Activated T-cell treated with anti-CD3 and anti-CD28 coated beads, Interleukin-2, amount 50 U/mL, for 72 hours (primary cell): Measurements from ENCODE around the gene MAML2. TPM values are rescaled to one million over a fixed set of nuclear protein-coding genes. Genes with fewer than 3 reads are reported as not detected.

ENCODE experiments used
- ATAC-seq, 2 donors: fragments of 150-1000 bp; cut with Tn5 transposase; replicated peaks in 1 of 2; 2 replicates each; pipeline ENCODE4 v1.10.0; 2021; ENCODE audit warnings: moderate library complexity in 2 of 2, mild to moderate bottlenecking in 1 of 2
- DNase-seq, 2 donors: peaks; one replicate each; pipeline ENCODE4 v3.0.0; 2021 to 2022; ENCODE audit warnings: mixed read lengths in 1 of 2
- H3K27ac Mint-ChIP-seq: one replicate; pipeline ENCODE4 v1.8.0; 2022; ENCODE audit warnings: mild to moderate bottlenecking, moderate library complexity, mixed read lengths
- H3K27me3 Mint-ChIP-seq: one replicate; pipeline ENCODE4 v1.8.0; 2022; ENCODE audit warnings: low read depth, mixed read lengths
- H3K36me3 Mint-ChIP-seq, 2 donors: one replicate each; pipeline ENCODE4 v1.8.0; 2022; ENCODE audit warnings: mixed read lengths in 2 of 2, mild to moderate bottlenecking in 1 of 2; ENCODE audit not compliant: insufficient read depth in 2 of 2
- H3K4me1 Mint-ChIP-seq: one replicate; pipeline ENCODE4 v1.8.0; 2022; ENCODE audit warnings: low read depth, mixed read lengths
- H3K4me3 Mint-ChIP-seq, 2 donors: one replicate each; pipeline ENCODE4 v1.8.0; 2022; ENCODE audit warnings: mild to moderate bottlenecking in 2 of 2, mixed read lengths in 2 of 2, moderate library complexity in 2 of 2
- H3K9me3 Mint-ChIP-seq, 2 donors: one replicate each; pipeline ENCODE4 v1.8.0; 2022; ENCODE audit warnings: mixed read lengths in 2 of 2
- total RNA-seq, 2 donors: library from RNA; stranded (reverse); gene quantifications; one replicate each; pipeline ENCODE4 v1.2.3, GENCODE V29; 2022

MAML2 gene
- total RNA-seq, 2 donors from 2014 or later: 30.5 to 34.6 TPM

- Mint-ChIP-seq H3K36me3 (peaks cover 1 to 4% of the 10 kb centered on the region in 2 donors), H3K27me3 (no peaks in the 10 kb centered on the region), H3K27ac (no peak overlapping the region), H3K4me3 (no peak overlapping the region), H3K4me1 (peaks cover 51% of the 10 kb centered on the region), H3K9me3 (no peaks in the 10 kb centered on the region)
- no peak for ATAC-seq
- no peak for DNase-seq
These were observed 181.5 kb downstream of the MAML2 start for GRCh38 chr11:96161307-96162089.

- H3K4me1 Mint-ChIP-seq: peaks cover 51% of the 10 kb centered on the region
- no peak overlapping the region for H3K4me3 Mint-ChIP-seq
- H3K27me3 Mint-ChIP-seq: no peaks in the 10 kb centered on the region
- H3K9me3 Mint-ChIP-seq: no peaks in the 10 kb centered on the region
- peaks cover 1 to 4% of the 10 kb centered on the region in 2 donors for H3K36me3 Mint-ChIP-seq
- DNase-seq (no peak), ATAC-seq (no peak)
- peak overlapping the region; percentile 56 for H3K27ac Mint-ChIP-seq
These were observed 182.2 kb downstream of the MAML2 start for GRCh38 chr11:96160732-96161306.

- Mint-ChIP-seq H3K4me1 (peaks cover 56% of the 10 kb centered on the region), H3K27me3 (no peaks in the 10 kb centered on the region), H3K36me3 (peaks cover 1 to 4% of the 10 kb centered on the region in 2 donors), H3K27ac (peak overlapping the region; percentile 59), H3K9me3 (no peaks in the 10 kb centered on the region), H3K4me3 (no peak overlapping the region)
- DNase-seq (no peak), ATAC-seq (no peak)
These were observed 183.0 kb downstream of the MAML2 start for GRCh38 chr11:96159968-96160367.

- H3K9me3 Mint-ChIP-seq: no peaks in the 10 kb centered on the region
- peaks cover 60% of the 10 kb centered on the region for H3K4me1 Mint-ChIP-seq
- H3K36me3 Mint-ChIP-seq: peaks cover 0 to 1% of the 10 kb centered on the region in 2 donors
- H3K27ac Mint-ChIP-seq: peak overlapping the region; percentile 91
- no peak overlapping the region for H3K4me3 Mint-ChIP-seq
- DNase-seq (no peak), ATAC-seq (no peak)
- no peaks in the 10 kb centered on the region for H3K27me3 Mint-ChIP-seq
These were observed 184.9 kb downstream of the MAML2 start for GRCh38 chr11:96158126-96158525.

GRCh38 chr11:96157517-96157873 is 185.5 kb downstream of the MAML2 start:
- Mint-ChIP-seq H3K9me3 (no peaks in the 10 kb centered on the region), H3K4me1 (peaks cover 59% of the 10 kb centered on the region), H3K36me3 (peaks cover 1% of the 10 kb centered on the region in 2 donors), H3K4me3 (peak overlapping the region in 1 of 2 donors; percentile 74), H3K27me3 (no peaks in the 10 kb centered on the region), H3K27ac (peak overlapping the region; percentile 91)
- ATAC-seq (no peak), DNase-seq (no peak)

- Mint-ChIP-seq H3K4me3 (peak overlapping the region; percentile 74 to 81), H3K27me3 (no peaks in the 10 kb centered on the region), H3K4me1 (peaks cover 59% of the 10 kb centered on the region), H3K27ac (peak overlapping the region; percentile 91), H3K9me3 (no peaks in the 10 kb centered on the region), H3K36me3 (peaks cover 0 to 1% of the 10 kb centered on the region in 2 donors)
- ATAC-seq (peak in 1 of 2 donors; percentile 70), DNase-seq (no peak)
These were observed 186.6 kb downstream of the MAML2 start for GRCh38 chr11:96156379-96156722.

- ATAC-seq: peak; percentile 81 to 82
- DNase-seq: peak; percentile 84 to 91
- no peaks in the 10 kb centered on the region for H3K9me3 Mint-ChIP-seq
- H3K36me3 Mint-ChIP-seq: peaks cover 0 to 1% of the 10 kb centered on the region in 2 donors
- no peaks in the 10 kb centered on the region for H3K27me3 Mint-ChIP-seq
- H3K27ac Mint-ChIP-seq: peak overlapping the region; percentile 91
- peaks cover 59% of the 10 kb centered on the region for H3K4me1 Mint-ChIP-seq
- H3K4me3 Mint-ChIP-seq: peak overlapping the region; percentile 74 to 81
These were observed 187.2 kb downstream of the MAML2 start for GRCh38 chr11:96155627-96156378.

- Mint-ChIP-seq H3K27ac (peak overlapping the region; percentile 68), H3K4me3 (peak overlapping the region; percentile 24 to 35), H3K9me3 (no peaks in the 10 kb centered on the region), H3K4me1 (peaks cover 55% of the 10 kb centered on the region), H3K27me3 (no peaks in the 10 kb centered on the region), H3K36me3 (peaks cover 0 to 1% of the 10 kb centered on the region in 2 donors)
- ATAC-seq (no peak), DNase-seq (no peak)
These were observed 188.0 kb downstream of the MAML2 start for GRCh38 chr11:96154802-96155520.

GRCh38 chr11:96152623-96153022 is 190.4 kb downstream of the MAML2 start:
- no peak for ATAC-seq
- Mint-ChIP-seq H3K36me3 (peaks cover 3 to 5% of the 10 kb centered on the region in 2 donors), H3K9me3 (no peaks in the 10 kb centered on the region), H3K27me3 (no peaks in the 10 kb centered on the region), H3K27ac (peak overlapping the region; percentile 55), H3K4me1 (peaks cover 34% of the 10 kb centered on the region), H3K4me3 (no peak overlapping the region)
- no peak for DNase-seq

- H3K4me1 Mint-ChIP-seq: peaks cover 23% of the 10 kb centered on the region
- no peaks in the 10 kb centered on the region for H3K9me3 Mint-ChIP-seq
- no peak overlapping the region for H3K27ac Mint-ChIP-seq
- no peaks in the 10 kb centered on the region for H3K27me3 Mint-ChIP-seq
- ATAC-seq: no peak
- H3K36me3 Mint-ChIP-seq: peaks cover 3 to 5% of the 10 kb centered on the region in 2 donors
- DNase-seq: no peak
- H3K4me3 Mint-ChIP-seq: no peak overlapping the region
These were observed 191.5 kb downstream of the MAML2 start for GRCh38 chr11:96151501-96151900.

GRCh38 chr11:96150609-96151008 is 192.4 kb downstream of the MAML2 start:
- H3K36me3 Mint-ChIP-seq: peaks cover 3 to 5% of the 10 kb centered on the region in 2 donors
- H3K27ac Mint-ChIP-seq: no peak overlapping the region
- no peak for DNase-seq
- peaks cover 14% of the 10 kb centered on the region for H3K4me1 Mint-ChIP-seq
- no peaks in the 10 kb centered on the region for H3K27me3 Mint-ChIP-seq
- ATAC-seq: peak; percentile 3 to 14
- H3K4me3 Mint-ChIP-seq: no peak overlapping the region
- no peaks in the 10 kb centered on the region for H3K9me3 Mint-ChIP-seq

GRCh38 chr11:96149743-96150555 is 193.0 kb downstream of the MAML2 start:
- Mint-ChIP-seq H3K36me3 (peaks cover 3 to 5% of the 10 kb centered on the region in 2 donors), H3K27ac (no peak overlapping the region), H3K9me3 (no peaks in the 10 kb centered on the region), H3K4me3 (no peak overlapping the region), H3K27me3 (no peaks in the 10 kb centered on the region), H3K4me1 (peaks cover 13% of the 10 kb centered on the region)
- peak; percentile 83 to 90 for ATAC-seq
- DNase-seq: peak in 1 of 2 donors; percentile 9
